WTC11 (cell line): ENCODE data around the gene ISLR. TPM values are rescaled to one million over a fixed set of nuclear protein-coding genes. Genes with fewer than 3 reads are reported as not detected.
"Not testable (repeated sequence)": the region's sequence is repeated elsewhere in the genome, so short reads cannot be mapped to it uniquely, and the experiment has no call there.

Experiments used
- ATAC-seq: fragments of 200-7000 bp; cut with Tn5 transposase; 2 replicates; pipeline ENCODE4 v1.10.0; 2021; ENCODE audit warnings: mild to moderate bottlenecking, moderate library complexity
- CTCF ChIA-PET: fragments of 300-600 bp; sonication (Branson Sonifier 250); formaldehyde crosslinking; loops from one replicate; lab custom pipeline; 2021; ENCODE audit warnings: antibody characterized with exemption; lab: Charles Lee
- POLR2A ChIA-PET: fragments of 350-600 bp; sonication (Branson Sonifier 250); formaldehyde crosslinking; loops from one replicate; lab custom pipeline; 2021; ENCODE audit warnings: antibody characterized with exemption; lab: Charles Lee
- DNase-seq: peaks from one replicate; pipeline ENCODE4 v3.0.0; 2021; ENCODE audit warnings: low spot score
- H3K27ac Mint-ChIP-seq: 2 replicates; pipeline ENCODE4 v1.8.0; 2021; ENCODE audit warnings: mixed read lengths
- H3K27me3 Mint-ChIP-seq: 2 replicates; pipeline ENCODE4 v1.8.0; 2021; ENCODE audit warnings: low read depth, mild to moderate bottlenecking, moderate library complexity, mixed read lengths
- H3K36me3 Mint-ChIP-seq: 2 replicates; pipeline ENCODE4 v1.8.0; 2021; ENCODE audit warnings: mixed read lengths
- H3K4me1 Mint-ChIP-seq: 2 replicates; pipeline ENCODE4 v1.8.0; 2022; ENCODE audit warnings: mixed read lengths
- H3K4me3 Mint-ChIP-seq: 2 replicates; pipeline ENCODE4 v1.8.0; 2021; ENCODE audit warnings: mild to moderate bottlenecking, moderate library complexity, mixed read lengths
- H3K9me3 Mint-ChIP-seq: 2 replicates; pipeline ENCODE4 v1.8.0; 2021; ENCODE audit warnings: mixed read lengths
- ESRRA ChIP-seq: sonication (generic); formaldehyde crosslinking; IDR thresholded peaks from 2 replicates; pipeline ENCODE4 v1.8.1; 2022; ENCODE audit warnings: mild to moderate bottlenecking, missing genetic modification reagents, borderline replicate concordance
- GRHL2 ChIP-seq: fragments of 250-450 bp; sonication (Bioruptor Pico); IDR thresholded peaks from 2 replicates; pipeline ENCODE4 v1.8.0; 2022; ENCODE audit warnings: mild to moderate bottlenecking, moderate library complexity; ENCODE audit not compliant: insufficient replicate concordance, severe bottlenecking
- HMGA2 ChIP-seq: fragments of 250-450 bp; sonication (Bioruptor Pico); IDR thresholded peaks from 2 replicates; pipeline ENCODE4 v1.4.0; 2021; ENCODE audit warnings: mild to moderate bottlenecking, moderate library complexity
- KAT7 ChIP-seq: sonication (generic); formaldehyde crosslinking; IDR thresholded peaks from 2 replicates; pipeline ENCODE4 v1.8.1; 2023; ENCODE audit warnings: missing genetic modification reagents, mild to moderate bottlenecking, borderline replicate concordance
- NFYB ChIP-seq: sonication (generic); formaldehyde crosslinking; conservative IDR thresholded peaks from 2 replicates; pipeline ENCODE4 v1.8.0; 2022; ENCODE audit warnings: low read depth, missing genetic modification reagents
- NR2C2 ChIP-seq: sonication (generic); formaldehyde crosslinking; IDR thresholded peaks from 2 replicates; pipeline ENCODE4 v1.8.0; 2022; ENCODE audit warnings: mild to moderate bottlenecking, missing genetic modification reagents
- ZNF219 ChIP-seq: sonication (generic); formaldehyde crosslinking; IDR thresholded peaks from 2 replicates; pipeline ENCODE4 v1.8.0; 2023; ENCODE audit warnings: missing genetic modification reagents, mild to moderate bottlenecking, borderline replicate concordance
- ZNF317 ChIP-seq: sonication (generic); formaldehyde crosslinking; IDR thresholded peaks from 2 replicates; pipeline ENCODE4 v1.8.1; 2023; ENCODE audit warnings: low read depth, mild to moderate bottlenecking, moderate library complexity, missing genetic modification reagents, borderline replicate concordance
- total RNA-seq: library from RNA; stranded (reverse); gene quantifications from 3 replicates; pipeline ENCODE4 v1.2.3, GENCODE V29; 2021
- TF ChIP-seq, protein P1 (sequence below): sonication (generic); formaldehyde crosslinking; IDR thresholded peaks from 2 replicates; pipeline ENCODE4 v1.8.1; 2022; ENCODE audit warnings: mild to moderate bottlenecking, moderate library complexity, missing genetic modification reagents
- TF ChIP-seq, protein P2 (sequence below): sonication (generic); formaldehyde crosslinking; IDR thresholded peaks from 2 replicates; pipeline ENCODE4 v1.8.1; 2023; ENCODE audit warnings: mild to moderate bottlenecking, missing genetic modification reagents, moderate library complexity
- TF ChIP-seq, protein P3 (sequence below): fragments of 250-450 bp; sonication (Bioruptor Pico); IDR thresholded peaks from 2 replicates; pipeline ENCODE4 v1.9.0; 2021; ENCODE audit warnings: mild to moderate bottlenecking, borderline replicate concordance
- TF ChIP-seq, protein P4 (sequence below): sonication (generic); formaldehyde crosslinking; IDR thresholded peaks from 2 replicates; pipeline ENCODE4 v1.8.1; 2022; ENCODE audit warnings: mild to moderate bottlenecking, missing genetic modification reagents, moderate library complexity, borderline replicate concordance
- TF ChIP-seq, protein P5 (sequence below): sonication (generic); formaldehyde crosslinking; conservative IDR thresholded peaks from 2 replicates; pipeline ENCODE4 v1.8.1; 2023; ENCODE audit warnings: mild to moderate bottlenecking, low read depth, missing genetic modification reagents, moderate library complexity
- TF ChIP-seq, protein P6 (sequence below): sonication (generic); formaldehyde crosslinking; IDR thresholded peaks from 2 replicates; pipeline ENCODE4 v1.8.0; 2022; ENCODE audit warnings: mild to moderate bottlenecking, missing genetic modification reagents

ISLR gene
- total RNA-seq, 1 experiment from 2014 or later: 0.63 TPM

DNA sequence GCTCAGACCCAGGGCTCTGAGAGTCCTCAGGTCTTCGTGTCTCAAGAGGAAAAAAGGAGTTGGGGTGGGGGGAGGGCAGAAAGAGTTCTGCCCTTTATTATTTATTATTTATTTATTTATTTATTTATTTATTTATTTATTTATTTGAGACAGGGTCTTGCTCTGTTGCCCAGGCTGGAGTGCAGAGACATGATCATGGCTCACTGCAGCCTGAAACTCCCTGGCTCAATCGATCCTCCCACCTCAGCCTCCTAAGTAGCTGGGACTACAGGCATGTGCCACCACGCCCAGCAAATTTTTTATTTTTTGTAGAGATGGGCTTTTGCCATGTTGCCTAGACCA is 11.3 kb upstream of the ISLR start:
- peak; percentile 30; the same call in 1 of the 2 replicates for TF ChIP-seq HMGA2 (CRISPR knock-in tag)
- H3K27me3 Mint-ChIP-seq, DNase-seq, H3K4me3 Mint-ChIP-seq, H3K9me3 Mint-ChIP-seq, H3K4me1 Mint-ChIP-seq, ATAC-seq, H3K27ac Mint-ChIP-seq, POLR2A ChIA-PET, H3K36me3 Mint-ChIP-seq: not testable (repeated sequence)
- CTCF ChIA-PET: interaction anchor here (1.0 to 2.3 kb wide), 3 partner anchors 11 to 149 kb away, joined by 3 to 6 read pairs (median 4); partner anchors contain the start of gene ISLR

DNA sequence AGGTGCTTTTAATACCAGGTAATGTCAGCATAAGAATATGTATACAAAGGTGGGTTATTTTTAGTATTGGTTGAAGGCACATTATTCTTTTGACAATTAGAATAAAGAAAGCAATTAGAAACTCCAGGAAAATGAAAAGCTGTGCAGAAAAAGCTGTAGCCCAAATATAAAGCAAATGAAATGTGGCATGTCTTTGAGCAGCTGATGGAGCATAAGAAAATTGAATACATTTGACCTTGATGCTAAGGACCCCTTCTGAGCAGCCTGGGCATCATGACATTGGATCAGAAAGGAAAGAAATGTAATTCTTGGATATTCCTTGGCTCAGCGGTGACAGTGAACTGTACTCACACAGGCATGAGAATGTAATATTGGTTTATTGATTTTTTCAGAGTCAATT is 8.0 kb upstream of the ISLR start:
- H3K27me3 Mint-ChIP-seq: no peaks in the 10 kb centered on the region; the same call in 1 of the 2 replicates
- POLR2A ChIA-PET: no interaction called here
- H3K4me1 Mint-ChIP-seq: peaks cover 9% of the 10 kb centered on the region
- no peak for ATAC-seq
- H3K9me3 Mint-ChIP-seq: peaks cover 9% of the 10 kb centered on the region
- H3K36me3 Mint-ChIP-seq: no peaks in the 10 kb centered on the region
- no peak for DNase-seq
- no peak overlapping the region for H3K27ac Mint-ChIP-seq
- CTCF ChIA-PET: interaction anchor here (0.9 to 1.0 kb wide), 2 partner anchors 37 to 142 kb away, joined by 3 to 4 read pairs; no protein-coding TSS in a partner anchor
- TF ChIP-seq ESRRA (CRISPR knock-in tag) (no peak), KAT7 (CRISPR knock-in tag) (no peak), NFYB (CRISPR knock-in tag) (no peak), ZNF317 (no peak), GRHL2 (CRISPR knock-in tag) (no peak), NR2C2 (CRISPR knock-in tag) (no peak), ZNF219 (CRISPR knock-in tag) (no peak), HMGA2 (CRISPR knock-in tag) (no peak)
- TF ChIP-seq, protein P1, sequence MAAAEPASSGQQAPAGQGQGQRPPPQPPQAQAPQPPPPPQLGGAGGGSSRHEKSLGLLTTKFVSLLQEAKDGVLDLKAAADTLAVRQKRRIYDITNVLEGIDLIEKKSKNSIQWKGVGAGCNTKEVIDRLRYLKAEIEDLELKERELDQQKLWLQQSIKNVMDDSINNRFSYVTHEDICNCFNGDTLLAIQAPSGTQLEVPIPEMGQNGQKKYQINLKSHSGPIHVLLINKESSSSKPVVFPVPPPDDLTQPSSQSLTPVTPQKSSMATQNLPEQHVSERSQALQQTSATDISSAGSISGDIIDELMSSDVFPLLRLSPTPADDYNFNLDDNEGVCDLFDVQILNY (CRISPR knock-in tag): no peak
- TF ChIP-seq, protein P2, sequence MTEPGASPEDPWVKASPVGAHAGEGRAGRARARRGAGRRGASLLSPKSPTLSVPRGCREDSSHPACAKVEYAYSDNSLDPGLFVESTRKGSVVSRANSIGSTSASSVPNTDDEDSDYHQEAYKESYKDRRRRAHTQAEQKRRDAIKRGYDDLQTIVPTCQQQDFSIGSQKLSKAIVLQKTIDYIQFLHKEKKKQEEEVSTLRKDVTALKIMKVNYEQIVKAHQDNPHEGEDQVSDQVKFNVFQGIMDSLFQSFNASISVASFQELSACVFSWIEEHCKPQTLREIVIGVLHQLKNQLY (CRISPR knock-in tag): no peak
- TF ChIP-seq, protein P3, sequence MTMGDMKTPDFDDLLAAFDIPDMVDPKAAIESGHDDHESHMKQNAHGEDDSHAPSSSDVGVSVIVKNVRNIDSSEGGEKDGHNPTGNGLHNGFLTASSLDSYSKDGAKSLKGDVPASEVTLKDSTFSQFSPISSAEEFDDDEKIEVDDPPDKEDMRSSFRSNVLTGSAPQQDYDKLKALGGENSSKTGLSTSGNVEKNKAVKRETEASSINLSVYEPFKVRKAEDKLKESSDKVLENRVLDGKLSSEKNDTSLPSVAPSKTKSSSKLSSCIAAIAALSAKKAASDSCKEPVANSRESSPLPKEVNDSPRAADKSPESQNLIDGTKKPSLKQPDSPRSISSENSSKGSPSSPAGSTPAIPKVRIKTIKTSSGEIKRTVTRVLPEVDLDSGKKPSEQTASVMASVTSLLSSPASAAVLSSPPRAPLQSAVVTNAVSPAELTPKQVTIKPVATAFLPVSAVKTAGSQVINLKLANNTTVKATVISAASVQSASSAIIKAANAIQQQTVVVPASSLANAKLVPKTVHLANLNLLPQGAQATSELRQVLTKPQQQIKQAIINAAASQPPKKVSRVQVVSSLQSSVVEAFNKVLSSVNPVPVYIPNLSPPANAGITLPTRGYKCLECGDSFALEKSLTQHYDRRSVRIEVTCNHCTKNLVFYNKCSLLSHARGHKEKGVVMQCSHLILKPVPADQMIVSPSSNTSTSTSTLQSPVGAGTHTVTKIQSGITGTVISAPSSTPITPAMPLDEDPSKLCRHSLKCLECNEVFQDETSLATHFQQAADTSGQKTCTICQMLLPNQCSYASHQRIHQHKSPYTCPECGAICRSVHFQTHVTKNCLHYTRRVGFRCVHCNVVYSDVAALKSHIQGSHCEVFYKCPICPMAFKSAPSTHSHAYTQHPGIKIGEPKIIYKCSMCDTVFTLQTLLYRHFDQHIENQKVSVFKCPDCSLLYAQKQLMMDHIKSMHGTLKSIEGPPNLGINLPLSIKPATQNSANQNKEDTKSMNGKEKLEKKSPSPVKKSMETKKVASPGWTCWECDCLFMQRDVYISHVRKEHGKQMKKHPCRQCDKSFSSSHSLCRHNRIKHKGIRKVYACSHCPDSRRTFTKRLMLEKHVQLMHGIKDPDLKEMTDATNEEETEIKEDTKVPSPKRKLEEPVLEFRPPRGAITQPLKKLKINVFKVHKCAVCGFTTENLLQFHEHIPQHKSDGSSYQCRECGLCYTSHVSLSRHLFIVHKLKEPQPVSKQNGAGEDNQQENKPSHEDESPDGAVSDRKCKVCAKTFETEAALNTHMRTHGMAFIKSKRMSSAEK (CRISPR knock-in tag): no peak
- TF ChIP-seq, protein P4, sequence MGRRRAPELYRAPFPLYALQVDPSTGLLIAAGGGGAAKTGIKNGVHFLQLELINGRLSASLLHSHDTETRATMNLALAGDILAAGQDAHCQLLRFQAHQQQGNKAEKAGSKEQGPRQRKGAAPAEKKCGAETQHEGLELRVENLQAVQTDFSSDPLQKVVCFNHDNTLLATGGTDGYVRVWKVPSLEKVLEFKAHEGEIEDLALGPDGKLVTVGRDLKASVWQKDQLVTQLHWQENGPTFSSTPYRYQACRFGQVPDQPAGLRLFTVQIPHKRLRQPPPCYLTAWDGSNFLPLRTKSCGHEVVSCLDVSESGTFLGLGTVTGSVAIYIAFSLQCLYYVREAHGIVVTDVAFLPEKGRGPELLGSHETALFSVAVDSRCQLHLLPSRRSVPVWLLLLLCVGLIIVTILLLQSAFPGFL (CRISPR knock-in tag): no peak
- TF ChIP-seq, protein P5, sequence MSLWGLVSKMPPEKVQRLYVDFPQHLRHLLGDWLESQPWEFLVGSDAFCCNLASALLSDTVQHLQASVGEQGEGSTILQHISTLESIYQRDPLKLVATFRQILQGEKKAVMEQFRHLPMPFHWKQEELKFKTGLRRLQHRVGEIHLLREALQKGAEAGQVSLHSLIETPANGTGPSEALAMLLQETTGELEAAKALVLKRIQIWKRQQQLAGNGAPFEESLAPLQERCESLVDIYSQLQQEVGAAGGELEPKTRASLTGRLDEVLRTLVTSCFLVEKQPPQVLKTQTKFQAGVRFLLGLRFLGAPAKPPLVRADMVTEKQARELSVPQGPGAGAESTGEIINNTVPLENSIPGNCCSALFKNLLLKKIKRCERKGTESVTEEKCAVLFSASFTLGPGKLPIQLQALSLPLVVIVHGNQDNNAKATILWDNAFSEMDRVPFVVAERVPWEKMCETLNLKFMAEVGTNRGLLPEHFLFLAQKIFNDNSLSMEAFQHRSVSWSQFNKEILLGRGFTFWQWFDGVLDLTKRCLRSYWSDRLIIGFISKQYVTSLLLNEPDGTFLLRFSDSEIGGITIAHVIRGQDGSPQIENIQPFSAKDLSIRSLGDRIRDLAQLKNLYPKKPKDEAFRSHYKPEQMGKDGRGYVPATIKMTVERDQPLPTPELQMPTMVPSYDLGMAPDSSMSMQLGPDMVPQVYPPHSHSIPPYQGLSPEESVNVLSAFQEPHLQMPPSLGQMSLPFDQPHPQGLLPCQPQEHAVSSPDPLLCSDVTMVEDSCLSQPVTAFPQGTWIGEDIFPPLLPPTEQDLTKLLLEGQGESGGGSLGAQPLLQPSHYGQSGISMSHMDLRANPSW (CRISPR knock-in tag): no peak
- TF ChIP-seq, protein P6, sequence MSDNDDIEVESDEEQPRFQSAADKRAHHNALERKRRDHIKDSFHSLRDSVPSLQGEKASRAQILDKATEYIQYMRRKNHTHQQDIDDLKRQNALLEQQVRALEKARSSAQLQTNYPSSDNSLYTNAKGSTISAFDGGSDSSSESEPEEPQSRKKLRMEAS (CRISPR knock-in tag): no peak
- H3K4me3 Mint-ChIP-seq: no peak overlapping the region
